K562 (cell line): ENCODE measurements around the gene TANGO6. TPM values are rescaled to one million over a fixed set of nuclear protein-coding genes. Genes with fewer than 3 reads are reported as not detected.

Source experiments
- BCL6 ChIP-seq: fragments of 250-450 bp; sonication (Bioruptor Pico); IDR thresholded peaks from 2 replicates; pipeline ENCODE4 v1.4.0; 2020
- CC2D1A ChIP-seq: fragments of 450-650 bp; IDR thresholded peaks from 2 replicates; pipeline ENCODE4 v1.6.1; 2017; ENCODE audit warnings: mild to moderate bottlenecking
- EZH2 ChIP-seq: IDR thresholded peaks from 2 replicates; pipeline ENCODE4 v1.6.1; 2012; ENCODE audit warnings: low read depth, mild to moderate bottlenecking, inconsistent platforms, low read length, borderline replicate concordance
- FOXJ3 ChIP-seq: sonication (generic); formaldehyde crosslinking; IDR thresholded peaks from 2 replicates; pipeline ENCODE4 v1.4.0; 2020; ENCODE audit warnings: mild to moderate bottlenecking, missing genetic modification reagents
- HBP1 ChIP-seq: fragments of 450-650 bp; formaldehyde crosslinking; IDR thresholded peaks from 2 replicates; pipeline ENCODE4 v1.4.0; 2022; ENCODE audit warnings: missing genetic modification characterization
- PRMT5 ChIP-seq: sonication (generic); formaldehyde crosslinking; IDR thresholded peaks from 2 replicates; pipeline ENCODE4 v1.5.0; 2020; ENCODE audit warnings: missing genetic modification reagents
- RFX5 ChIP-seq: IDR thresholded peaks from 2 replicates; pipeline ENCODE4 v1.6.1; 2011; ENCODE audit warnings: low read depth, mild to moderate bottlenecking, improper control_type of control experiment, low read length
- RNF219 ChIP-seq: fragments of 250-450 bp; sonication (Bioruptor Pico); IDR thresholded peaks from 2 replicates; pipeline ENCODE4 v1.5.0; 2022; ENCODE audit warnings: mild to moderate bottlenecking
- SP1 ChIP-seq: sonication (generic); formaldehyde crosslinking; IDR thresholded peaks from 2 replicates; pipeline ENCODE4 v1.8.1; 2022; ENCODE audit warnings: mild to moderate bottlenecking, missing genetic modification reagents
- ZNF174 ChIP-seq: fragments of 250-450 bp; sonication (Bioruptor Pico); IDR thresholded peaks from 2 replicates; pipeline ENCODE4 v1.4.0; 2020; ENCODE audit warnings: mild to moderate bottlenecking
- polyA plus RNA-seq, 8 experiments: library from polyadenylated mRNA; depleted of rRNA in 4 of 8; stranded (reverse) in 5 of 8; unstranded in 3 of 8; fragments of >200 nt; fragmentation: Nextera tagmentation in 2 of 8; fragmentation: Illumina TruSeq in 1 of 8; extraction: Ambion mirVana in 2 of 8; extraction: Trizol in 1 of 8; gene quantifications; 2 replicates each; pipeline versions ENCODE4 v1.2.1 to v1.2.3, GENCODE V29; 2011 to 2014; ENCODE audit warnings: inconsistent platforms in 1 of 8, missing spikeins in 1 of 8
- total RNA-seq, 7 experiments: library from RNA; depleted of rRNA in 6 of 7; stranded (reverse); fragments of >200 nt in 6 of 7; fragmentation: Illumina TruSeq in 2 of 7; extraction: Trizol in 2 of 7; gene quantifications; 2 replicates each; pipeline versions ENCODE4 v1.2.1 to v1.2.3, GENCODE V29; 2011 to 2021; ENCODE audit warnings: low replicate concordance in 1 of 7

Gene TANGO6
- total and polyA plus RNA-seq, 9 of the 15 experiments (the other 6 are each of a cell fraction or from before 2014, with no cell fraction given): 1.6 to 15.2 (median 9.6) TPM

DNA sequence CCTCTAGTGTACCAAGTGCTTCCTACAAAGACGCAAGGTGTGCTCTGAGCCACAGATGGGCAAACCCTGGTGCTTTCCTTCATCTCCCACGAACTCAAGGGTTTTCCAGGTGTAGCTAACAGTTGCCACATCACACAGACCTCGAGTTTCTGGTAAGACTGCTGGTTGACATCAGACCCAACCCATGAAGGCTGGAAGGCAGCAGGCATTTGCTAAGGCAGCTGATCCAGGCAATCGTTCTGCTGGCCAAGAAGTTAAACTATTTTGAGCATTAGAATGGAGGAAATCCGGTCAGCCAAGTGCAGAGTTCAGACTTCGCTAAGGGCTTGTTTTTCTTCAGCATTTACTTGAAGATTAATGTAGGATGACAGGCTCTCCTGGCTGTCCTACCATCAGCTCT, 273.6 kb downstream of the TANGO6 start (continued):
- TF ChIP-seq PRMT5 (no peak), FOXJ3 (no peak), EZH2 (no peak), RNF219 (CRISPR knock-in tag) (no peak), HBP1 (CRISPR knock-in tag) (no peak), ZNF174 (CRISPR knock-in tag) (no peak), BCL6 (CRISPR knock-in tag) (no peak), RFX5 (no peak), CC2D1A (no peak), SP1 (CRISPR knock-in tag) (no peak)
